GM10266 (cell line): ENCODE data around the gene PLCB3.
A peak's percentile ranks its signal among the peaks of the same experiment; 100 is the strongest.

Experiments
- DNase-seq: peaks from one replicate; pipeline ENCODE4 v3.0.0; 2012; ENCODE audit errors: extremely low spot score
- TF ChIP-seq, protein P1 (sequence below): IDR thresholded peaks from 2 replicates; pipeline ENCODE4 v1.5.1; 2012; ENCODE audit warnings: mild to moderate bottlenecking, low read depth; ENCODE audit not compliant: control insufficient read depth, insufficient read depth; ENCODE audit errors: missing control alignments

Gene PLCB3

DNA sequence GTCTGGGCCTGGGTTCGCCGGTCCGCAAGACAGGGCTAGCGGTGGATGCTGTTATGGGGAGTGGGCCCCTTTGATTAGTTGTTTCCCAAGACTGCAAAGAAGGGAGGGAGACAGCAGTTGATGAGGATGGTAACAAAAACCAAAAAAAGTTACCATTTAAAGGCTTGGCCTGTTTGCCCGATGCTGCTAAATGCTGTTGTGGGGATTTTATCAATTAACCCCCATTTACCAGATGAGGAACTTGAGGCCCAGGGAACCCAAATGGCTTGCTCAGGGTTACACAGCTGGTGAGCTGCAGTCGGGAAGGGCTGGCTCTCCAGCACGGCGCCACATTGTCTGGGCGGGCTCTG lies 28.7 kb upstream of the PLCB3 start:
- no peak for DNase-seq
- TF ChIP-seq, protein P1, sequence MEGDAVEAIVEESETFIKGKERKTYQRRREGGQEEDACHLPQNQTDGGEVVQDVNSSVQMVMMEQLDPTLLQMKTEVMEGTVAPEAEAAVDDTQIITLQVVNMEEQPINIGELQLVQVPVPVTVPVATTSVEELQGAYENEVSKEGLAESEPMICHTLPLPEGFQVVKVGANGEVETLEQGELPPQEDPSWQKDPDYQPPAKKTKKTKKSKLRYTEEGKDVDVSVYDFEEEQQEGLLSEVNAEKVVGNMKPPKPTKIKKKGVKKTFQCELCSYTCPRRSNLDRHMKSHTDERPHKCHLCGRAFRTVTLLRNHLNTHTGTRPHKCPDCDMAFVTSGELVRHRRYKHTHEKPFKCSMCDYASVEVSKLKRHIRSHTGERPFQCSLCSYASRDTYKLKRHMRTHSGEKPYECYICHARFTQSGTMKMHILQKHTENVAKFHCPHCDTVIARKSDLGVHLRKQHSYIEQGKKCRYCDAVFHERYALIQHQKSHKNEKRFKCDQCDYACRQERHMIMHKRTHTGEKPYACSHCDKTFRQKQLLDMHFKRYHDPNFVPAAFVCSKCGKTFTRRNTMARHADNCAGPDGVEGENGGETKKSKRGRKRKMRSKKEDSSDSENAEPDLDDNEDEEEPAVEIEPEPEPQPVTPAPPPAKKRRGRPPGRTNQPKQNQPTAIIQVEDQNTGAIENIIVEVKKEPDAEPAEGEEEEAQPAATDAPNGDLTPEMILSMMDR = no peak

DNA sequence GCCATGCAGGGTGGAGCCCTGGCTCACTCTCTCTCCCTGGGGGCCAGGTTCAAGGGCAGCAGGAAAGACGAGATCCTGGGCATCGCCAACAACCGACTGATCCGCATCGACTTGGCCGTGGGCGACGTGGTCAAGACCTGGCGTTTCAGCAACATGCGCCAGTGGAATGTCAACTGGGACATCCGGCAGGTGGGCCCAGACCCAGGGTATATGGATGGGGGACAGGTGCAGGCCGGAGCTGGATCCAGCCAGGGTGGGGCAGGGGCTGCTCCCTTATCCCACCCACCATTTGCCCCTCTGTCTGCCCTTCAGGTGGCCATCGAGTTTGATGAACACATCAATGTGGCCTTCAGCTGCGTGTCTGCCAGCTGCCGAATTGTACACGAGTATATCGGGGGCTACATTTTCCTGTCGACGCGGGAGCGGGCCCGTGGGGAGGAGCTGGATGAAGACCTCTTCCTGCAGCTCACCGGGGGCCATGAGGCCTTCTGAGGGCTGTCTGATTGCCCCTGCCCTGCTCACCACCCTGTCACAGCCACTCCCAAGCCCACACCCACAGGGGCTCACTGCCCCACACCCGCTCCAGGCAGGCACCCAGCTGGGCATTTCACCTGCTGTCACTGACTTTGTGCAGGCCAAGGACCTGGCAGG lies 28.2 kb upstream of the PLCB3 start:
- TF ChIP-seq, protein P1 = no peak

DNA sequence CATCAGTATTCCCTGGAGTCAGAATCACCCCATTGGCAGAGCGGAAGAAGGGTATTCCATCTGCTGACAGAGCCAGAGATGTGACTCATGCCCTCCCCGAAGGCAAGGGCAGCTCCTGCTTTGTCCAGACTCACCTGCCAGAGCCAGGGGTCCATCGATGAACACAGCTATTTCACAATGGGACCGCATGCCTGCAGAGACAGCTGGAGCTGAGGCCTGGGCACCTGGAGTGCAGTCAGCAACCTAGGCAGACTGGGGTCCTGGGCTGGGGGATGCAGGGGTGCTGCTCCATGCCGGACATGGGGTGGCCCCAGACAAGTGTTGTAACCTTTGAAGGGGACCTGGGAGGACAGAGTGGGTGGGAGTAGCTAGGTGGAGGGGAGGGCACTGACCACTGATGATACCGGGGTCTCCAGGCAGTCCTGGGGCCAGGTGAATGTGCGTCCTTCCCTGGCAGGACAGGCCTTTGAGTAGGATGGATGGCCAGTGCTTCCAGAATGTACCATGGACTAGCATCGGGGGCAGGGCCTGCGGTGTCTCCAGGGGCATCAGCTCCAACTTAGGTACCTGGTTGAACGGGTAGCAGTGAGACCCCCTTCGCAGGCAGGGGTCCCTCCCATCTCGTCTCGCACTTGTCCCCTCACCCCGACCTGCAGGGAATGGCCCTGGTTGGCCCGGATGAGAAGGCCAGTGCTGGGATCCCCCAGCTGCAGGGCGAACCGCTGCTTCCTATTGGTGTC lies 27.0 kb upstream of the PLCB3 start:
- no peak for DNase-seq
- TF ChIP-seq, protein P1 = no peak

More for the DNA sequence above, 28.2 kb upstream of the PLCB3 start:
- no peak for DNase-seq

DNA sequence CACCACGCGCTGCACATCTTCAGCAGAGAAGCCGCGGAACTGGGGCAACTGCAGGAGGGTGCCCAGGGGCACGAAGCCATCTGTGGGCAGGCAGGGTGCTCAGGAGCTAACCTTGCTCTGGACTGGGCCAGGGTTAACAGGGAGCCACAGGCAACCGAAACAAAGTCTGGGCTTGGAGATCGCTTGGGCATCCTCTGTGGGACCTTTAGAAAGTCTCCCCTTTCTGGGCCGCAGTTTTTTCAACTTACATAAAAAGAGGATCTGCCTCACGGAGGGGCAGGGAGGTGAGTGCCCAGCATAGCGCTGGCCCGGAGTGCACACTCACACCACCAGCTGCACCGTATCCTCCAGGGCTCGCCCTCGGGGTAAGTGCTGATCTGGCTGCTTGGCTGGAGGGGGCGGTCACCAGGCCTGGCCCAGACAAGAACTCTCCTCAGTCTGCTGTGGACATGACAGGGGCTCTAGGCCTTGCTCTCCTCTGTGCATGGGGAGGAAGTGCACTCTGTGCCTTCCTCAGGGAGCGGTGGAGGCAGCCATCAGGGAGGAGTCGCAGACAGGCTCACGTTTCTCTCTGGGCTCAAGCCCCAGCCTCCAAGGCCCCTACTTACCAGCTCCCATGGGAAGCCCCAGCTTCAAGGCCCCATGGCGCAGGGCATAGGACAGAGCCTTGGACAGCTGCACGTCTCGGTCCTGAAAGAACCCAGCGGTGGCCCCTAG lies 26.3 kb upstream of the PLCB3 start:
- TF ChIP-seq, protein P1 = no peak
- no peak for DNase-seq

DNA sequence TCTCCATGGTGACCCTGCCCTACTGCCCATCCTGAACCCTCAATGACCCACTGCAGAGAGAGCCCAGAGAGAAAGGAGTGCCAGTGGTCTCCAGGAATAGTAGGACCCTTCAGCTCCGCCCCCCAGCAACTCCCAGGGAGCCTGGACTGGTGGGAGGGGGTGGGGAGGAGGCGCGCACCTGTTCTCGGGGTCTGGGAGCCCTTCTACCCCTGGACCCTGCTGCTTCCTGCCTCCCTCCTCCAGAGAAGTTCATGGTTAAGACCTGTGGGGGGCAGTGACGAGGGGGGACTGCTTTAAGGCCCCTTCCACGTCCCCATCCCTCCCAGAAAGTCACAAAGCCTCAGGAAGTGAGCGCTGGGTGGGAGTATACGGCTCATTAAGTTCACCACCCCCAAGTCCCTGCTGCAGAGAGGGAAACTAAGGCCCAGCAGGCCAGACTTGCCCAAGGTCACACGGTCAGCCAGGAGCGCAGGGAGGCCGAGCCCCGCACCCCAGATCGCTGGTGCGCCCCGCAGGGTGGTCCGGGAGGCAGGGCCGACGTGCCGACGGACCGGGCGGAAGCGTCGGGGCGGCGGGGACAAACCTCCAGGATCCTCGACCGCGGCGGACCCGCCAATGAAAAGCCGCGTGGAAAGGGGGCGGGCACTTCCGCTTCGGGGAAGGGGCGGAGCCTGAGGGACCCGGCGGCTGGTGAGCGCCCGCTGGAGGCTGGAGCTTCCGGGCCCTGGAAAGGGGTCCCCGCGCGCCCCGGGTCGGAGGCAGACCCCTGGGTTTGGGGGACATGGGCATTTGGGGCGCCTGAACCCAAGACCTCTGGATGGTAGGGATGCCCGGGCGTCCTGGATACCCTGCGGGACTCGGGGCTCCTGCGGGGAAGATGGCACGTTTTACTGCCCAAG lies 25.5 kb upstream of the PLCB3 start, which contains the start of the genes NUDT22 and TRPT1:
NUDT22 (plus strand) TSS at position 667 of the 899 bp plus-strand sequence. CDS start 379 bp downstream, outside the sequence.
TRPT1 (minus strand) TSS at position 579 of the 899 bp plus-strand sequence; CDS start at position 253, 326 bp downstream.
- TF ChIP-seq, protein P1 = peak; percentile 45
- peak; percentile 95 for DNase-seq

DNA sequence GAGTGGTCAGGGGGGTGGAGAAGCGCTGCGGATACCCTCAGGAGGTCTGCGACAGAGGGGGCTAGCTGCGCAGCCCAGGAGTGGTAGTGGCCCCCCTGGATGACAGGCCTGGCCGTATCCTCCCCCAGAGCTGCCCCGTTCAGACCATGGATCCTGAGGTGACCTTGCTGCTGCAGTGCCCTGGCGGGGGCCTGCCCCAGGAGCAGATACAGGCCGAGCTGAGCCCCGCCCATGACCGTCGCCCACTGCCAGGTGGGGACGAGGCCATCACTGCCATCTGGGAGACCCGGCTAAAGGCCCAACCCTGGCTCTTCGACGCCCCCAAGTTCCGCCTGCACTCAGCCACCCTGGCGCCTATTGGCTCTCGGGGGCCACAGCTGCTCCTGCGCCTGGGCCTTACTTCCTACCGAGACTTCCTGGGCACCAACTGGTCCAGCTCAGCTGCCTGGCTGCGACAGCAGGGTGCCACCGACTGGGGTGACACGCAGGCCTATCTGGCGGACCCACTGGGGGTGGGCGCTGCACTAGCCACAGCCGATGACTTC lies 24.8 kb upstream of the PLCB3 start:
- TF ChIP-seq, protein P1 = no peak
- peak; percentile 86 for DNase-seq
